CD4-positive, alpha-beta T cell treated with Interleukin-15 for 1 hour (primary cell): ENCODE measurements around the gene PCSK2.

Experiments
- DNase-seq: peaks from one replicate; pipeline ENCODE4 v3.0.0-alpha.2; 2020

PCSK2 gene

GRCh38 chr20:17452441-17452840 lies 225.6 kb downstream of the PCSK2 start:
- DNase-seq: no peak

- no peak for DNase-seq
Measured at GRCh38 chr20:17453592-17453991, 226.8 kb downstream of the PCSK2 start.

- DNase-seq: no peak
Measured at GRCh38 chr20:17456279-17456678, 229.4 kb downstream of the PCSK2 start.

GRCh38 chr20:17457079-17457478 lies 230.2 kb downstream of the PCSK2 start:
- no peak for DNase-seq

GRCh38 chr20:17457588-17458190 lies 230.8 kb downstream of the PCSK2 start:
- DNase-seq: no peak

GRCh38 chr20:17460119-17460518 lies 233.3 kb downstream of the PCSK2 start:
- DNase-seq: no peak

GRCh38 chr20:17461941-17462340 lies 235.1 kb downstream of the PCSK2 start:
- no peak for DNase-seq

GRCh38 chr20:17463711-17464110 lies 236.9 kb downstream of the PCSK2 start:
- DNase-seq: no peak

- no peak for DNase-seq
Measured at GRCh38 chr20:17465236-17465635, 238.4 kb downstream of the PCSK2 start.

GRCh38 chr20:17466641-17467040 lies 239.8 kb downstream of the PCSK2 start:
- DNase-seq: no peak

- DNase-seq: no peak
Measured at GRCh38 chr20:17467120-17467655, 240.3 kb downstream of the PCSK2 start.

GRCh38 chr20:17468073-17468840 lies 241.4 kb downstream of the PCSK2 start:
- DNase-seq: no peak

- no peak for DNase-seq
Measured at GRCh38 chr20:17469246-17470030, 242.6 kb downstream of the PCSK2 start.

- no peak for DNase-seq
Measured at GRCh38 chr20:17470521-17470920, 243.7 kb downstream of the PCSK2 start.

GRCh38 chr20:17470973-17471372 lies 244.1 kb downstream of the PCSK2 start:
- no peak for DNase-seq

GRCh38 chr20:17471606-17472187 lies 244.9 kb downstream of the PCSK2 start:
- no peak for DNase-seq

- no peak for DNase-seq
Measured at GRCh38 chr20:17473659-17474058, 246.8 kb downstream of the PCSK2 start.

GRCh38 chr20:17479063-17479657 lies 252.3 kb downstream of the PCSK2 start:
- no peak for DNase-seq

GRCh38 chr20:17480696-17481095 lies 253.9 kb downstream of the PCSK2 start:
- DNase-seq: no peak

- DNase-seq: no peak
Measured at GRCh38 chr20:17481661-17482060, 254.8 kb downstream of the PCSK2 start.

- DNase-seq: no peak
Measured at GRCh38 chr20:17482536-17482935, 255.7 kb downstream of the PCSK2 start.

- DNase-seq: no peak
Measured at GRCh38 chr20:17485017-17485416, 258.2 kb downstream of the PCSK2 start.
